GM23338 (cell line): ENCODE measurements around the gene XCL2.

ENCODE experiments used
- CREB1 ChIP-seq: fragments of 250-450 bp; sonication (Bioruptor Pico); IDR thresholded peaks from 2 replicates; pipeline ENCODE4 v1.5.0; 2020; ENCODE audit warnings: low read depth, mild to moderate bottlenecking, moderate library complexity
- CTCF ChIP-seq, 2 experiments: fragments of 200-600 bp in 1 of 2; sonication (generic) in 1 of 2; conservative IDR thresholded peaks; 2 replicates each; pipeline versions ENCODE4 v1.5.1 to v1.6.1; 2016 to 2017; ENCODE audit warnings: antibody characterized with exemption in 2 of 2, low read depth in 2 of 2, mild to moderate bottlenecking in 2 of 2, moderate library complexity in 1 of 2
- EZH2 ChIP-seq: fragments of 200-600 bp; sonication (generic); IDR thresholded peaks from one replicate; pipeline ENCODE4 v1.8.0; 2017; ENCODE audit warnings: antibody characterized with exemption, mild to moderate bottlenecking, low read depth; ENCODE audit not compliant: unreplicated experiment
- EZH2phosphoT487 ChIP-seq: fragments of 200-600 bp; sonication (generic); IDR thresholded peaks from one replicate; pipeline ENCODE4 v1.8.1; 2018; ENCODE audit warnings: antibody characterized with exemption; ENCODE audit not compliant: unreplicated experiment
- JUNB ChIP-seq: IDR thresholded peaks from one replicate; pipeline ENCODE4 v1.6.1; 2016; ENCODE audit warnings: antibody characterized with exemption; ENCODE audit not compliant: unreplicated experiment
- NANOG ChIP-seq: IDR thresholded peaks from 2 replicates; pipeline ENCODE4 v1.6.1; 2016; ENCODE audit warnings: antibody characterized with exemption, borderline replicate concordance
- POLR2AphosphoS5 ChIP-seq: IDR thresholded peaks from 2 replicates; pipeline ENCODE4 v1.6.1; 2016; ENCODE audit warnings: antibody characterized with exemption, low read depth
- REST ChIP-seq: IDR thresholded peaks from one replicate; pipeline ENCODE4 v1.6.1; 2018; ENCODE audit warnings: antibody characterized with exemption; ENCODE audit not compliant: unreplicated experiment
- STAT1 ChIP-seq: IDR thresholded peaks from one replicate; pipeline ENCODE4 v1.6.1; 2016; ENCODE audit warnings: antibody characterized with exemption; ENCODE audit not compliant: unreplicated experiment
- ZNF114 ChIP-seq: fragments of 250-450 bp; sonication (Bioruptor Pico); IDR thresholded peaks from 2 replicates; pipeline ENCODE4 v1.5.0; 2020; ENCODE audit warnings: mild to moderate bottlenecking, moderate library complexity
- ZNF331 ChIP-seq: fragments of 250-450 bp; sonication (Bioruptor Pico); IDR thresholded peaks from 2 replicates; pipeline ENCODE4 v1.5.0; 2020; ENCODE audit warnings: low read depth, mild to moderate bottlenecking, moderate library complexity
- TF ChIP-seq, protein P1 (sequence below): IDR thresholded peaks from 2 replicates; pipeline ENCODE4 v1.6.1; 2016; ENCODE audit warnings: antibody characterized with exemption

- TF ChIP-seq CTCF (conservative IDR thresholded peaks at IDR 0.05; ENCODE audit: low read depth in 2 of 2) (no peak), EZH2 (no peak), REST (no peak), POLR2AphosphoS5 (no peak), ZNF331 (no peak), EZH2phosphoT487 (no peak), ZNF114 (CRISPR knock-in tag) (no peak), NANOG (no peak), JUNB (no peak), CREB1 (no peak), STAT1 (no peak)
- TF ChIP-seq, protein P1, sequence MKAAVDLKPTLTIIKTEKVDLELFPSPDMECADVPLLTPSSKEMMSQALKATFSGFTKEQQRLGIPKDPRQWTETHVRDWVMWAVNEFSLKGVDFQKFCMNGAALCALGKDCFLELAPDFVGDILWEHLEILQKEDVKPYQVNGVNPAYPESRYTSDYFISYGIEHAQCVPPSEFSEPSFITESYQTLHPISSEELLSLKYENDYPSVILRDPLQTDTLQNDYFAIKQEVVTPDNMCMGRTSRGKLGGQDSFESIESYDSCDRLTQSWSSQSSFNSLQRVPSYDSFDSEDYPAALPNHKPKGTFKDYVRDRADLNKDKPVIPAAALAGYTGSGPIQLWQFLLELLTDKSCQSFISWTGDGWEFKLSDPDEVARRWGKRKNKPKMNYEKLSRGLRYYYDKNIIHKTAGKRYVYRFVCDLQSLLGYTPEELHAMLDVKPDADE, result no peak
These were observed 23.0 kb downstream of the XCL2 start for GRCh38 chr1:168520832-168521231.
